Adrenal gland (tissue), 19 donors: ENCODE measurements around the gene NBPF9. TPM values are rescaled to one million over a fixed set of nuclear protein-coding genes. Genes with fewer than 3 reads are reported as not detected.
A peak's percentile ranks its signal among the peaks of the same experiment; 100 is the strongest.
"Not testable (repeated sequence)": the region's sequence is repeated elsewhere in the genome, so short reads cannot be mapped to it uniquely, and the experiment has no call there.

ENCODE experiments used
- DNase-seq, 7 donors: peaks; one replicate each; pipeline ENCODE4 v3.0.0-alpha.2; 2019 to 2020
- H3K27ac ChIP-seq, 5 donors: fragments of 200-600 bp; sonication (generic) in 4 of 5; 1 replicate in 3 of 5; 2 replicates in 2 of 5; pipeline versions ENCODE4 v1.5.1 to v1.8.0; 2016 to 2020; ENCODE audit warnings: mild to moderate bottlenecking in 1 of 5
- H3K27me3 ChIP-seq: fragments of 200-600 bp; 2 replicates; pipeline ENCODE4 v1.8.0; 2021
- H3K36me3 ChIP-seq, 2 donors: fragments of 200-600 bp; replicated peaks in 1 of 2; 1 replicate in 1 of 2; 2 replicates in 1 of 2; pipeline versions ENCODE4 v1.5.1 to v1.8.0; 2018 to 2022
- H3K4me1 ChIP-seq, 2 donors: fragments of 200-600 bp; replicated peaks in 1 of 2; 1 replicate in 1 of 2; 2 replicates in 1 of 2; pipeline versions ENCODE4 v1.5.1 to v1.8.0; 2018 to 2021
- H3K4me3 ChIP-seq, 4 donors: fragments of 200-600 bp; sonication (generic) in 3 of 4; one replicate each; pipeline ENCODE4 v1.5.1; 2016 to 2018
- H3K9me3 ChIP-seq, 3 donors: fragments of 200-600 bp; sonication (generic) in 1 of 3; replicated peaks in 1 of 3; 1 replicate in 2 of 3; 2 replicates in 1 of 3; pipeline versions ENCODE4 v1.5.1 to v1.8.0; 2016 to 2021
- POLR2A ChIP-seq, 2 donors: fragments of 450-650 bp; IDR thresholded peaks; one replicate each; pipeline ENCODE4 v1.6.1; 2017; ENCODE audit warnings: antibody characterized with exemption in 2 of 2, mild to moderate bottlenecking in 2 of 2, moderate library complexity in 1 of 2
- WGBS, 4 donors: extraction: QIAGEN DNeasy Blood & Tissue Kit in 2 of 4; methylation state at CpG; one replicate each; pipeline versions ENCODE4 v1.1.5 to v1.1.7; 2013 to 2017; 5-methylcytosine and 5-hydroxymethylcytosine counted together
- intact Hi-C, 2 donors: fragments of 100-400 bp; cut with DNase I; formaldehyde crosslinking; loops; one replicate each; pipeline versions ENCODE4 v1.14.1 to v1.15.0; 2022 to 2023
- long read RNA-seq, 10 donors: library from polyadenylated mRNA in 3 of 10; unstranded in 2 of 10; stranded (forward) in 1 of 10; transcript quantifications; one replicate each; pipeline ENCODE4 v2.0.0 and lab custom pipeline, GENCODE V29; 2021 to 2026
- polyA plus RNA-seq, 3 donors: library from polyadenylated mRNA; stranded (reverse); fragments of 200-250 nt in 2 of 3; fragments of 350-450 nt in 1 of 3; fragmentation: Illumina TruSeq in 1 of 3; extraction: RNeasy Lipid Tissue Mini Kit (QIAGEN cat#74804) in 1 of 3; gene quantifications; one replicate each; pipeline ENCODE4 v1.2.3, GENCODE V29; 2013 to 2014
- total RNA-seq, 9 donors: library from RNA; depleted of rRNA in 4 of 9; stranded (reverse); fragments of >200 nt in 4 of 9; fragments of 120-200 nt in 1 of 9; fragmentation: NEBNext Ultra II Directional in 1 of 9; extraction: Animal tissue kit (Norgen Biotek cat#: 25700) in 1 of 9; gene quantifications; one replicate each; pipeline versions ENCODE4 v1.1.0 to v1.2.4, GENCODE V29; 2013 to 2023
- donor health status: healthy with polysubstance abuse.
- donor health status: Bipolar disorder and iron deficiency.
- donor health status: DM: yes; HTN: yes; CAD: no.
- donor health status: DM: no; HTN: no; CAD: no.
- donor health status: DM: no; HTN: no; CAD: no.
- donor health status: DM: yes; HTN: yes; CAD: no.

The NBPF9 gene
- total RNA-seq, result 10 to 100 TPM in 7 of 9 donors, 1 to 10 TPM in 2; 6.6 to 17.4 (median 12.4) TPM
- polyA plus RNA-seq, result 10 to 100 TPM in 2 of 3 donors, 1 to 10 TPM in 1; 8.6 to 11.9 (median 11.1) TPM
- long read RNA-seq, donor 1, result 0 reads
- long read RNA-seq, donor 2, result 0 reads
- long read RNA-seq, donor 3, result 0 reads
- long read RNA-seq, donor 4, partial matches to known transcripts, result 0 of 2 reads
- long read RNA-seq, donor 4, other reads (novel, unspliced or antisense), result 2 of 2 reads
- long read RNA-seq, donor 5, partial matches to known transcripts, result 1 of 13 reads
- long read RNA-seq, donor 5, other reads (novel, unspliced or antisense), result 12 of 13 reads
- long read RNA-seq, donor 6, partial matches to known transcripts, result 1 of 4 reads
- long read RNA-seq, donor 6, other reads (novel, unspliced or antisense), result 3 of 4 reads
- long read RNA-seq, donor 7, result 0 reads
- long read RNA-seq, donor 8, result 0 reads
- long read RNA-seq, donor 9, result 0 reads
- long read RNA-seq, donor 10, result 0 reads

DNA sequence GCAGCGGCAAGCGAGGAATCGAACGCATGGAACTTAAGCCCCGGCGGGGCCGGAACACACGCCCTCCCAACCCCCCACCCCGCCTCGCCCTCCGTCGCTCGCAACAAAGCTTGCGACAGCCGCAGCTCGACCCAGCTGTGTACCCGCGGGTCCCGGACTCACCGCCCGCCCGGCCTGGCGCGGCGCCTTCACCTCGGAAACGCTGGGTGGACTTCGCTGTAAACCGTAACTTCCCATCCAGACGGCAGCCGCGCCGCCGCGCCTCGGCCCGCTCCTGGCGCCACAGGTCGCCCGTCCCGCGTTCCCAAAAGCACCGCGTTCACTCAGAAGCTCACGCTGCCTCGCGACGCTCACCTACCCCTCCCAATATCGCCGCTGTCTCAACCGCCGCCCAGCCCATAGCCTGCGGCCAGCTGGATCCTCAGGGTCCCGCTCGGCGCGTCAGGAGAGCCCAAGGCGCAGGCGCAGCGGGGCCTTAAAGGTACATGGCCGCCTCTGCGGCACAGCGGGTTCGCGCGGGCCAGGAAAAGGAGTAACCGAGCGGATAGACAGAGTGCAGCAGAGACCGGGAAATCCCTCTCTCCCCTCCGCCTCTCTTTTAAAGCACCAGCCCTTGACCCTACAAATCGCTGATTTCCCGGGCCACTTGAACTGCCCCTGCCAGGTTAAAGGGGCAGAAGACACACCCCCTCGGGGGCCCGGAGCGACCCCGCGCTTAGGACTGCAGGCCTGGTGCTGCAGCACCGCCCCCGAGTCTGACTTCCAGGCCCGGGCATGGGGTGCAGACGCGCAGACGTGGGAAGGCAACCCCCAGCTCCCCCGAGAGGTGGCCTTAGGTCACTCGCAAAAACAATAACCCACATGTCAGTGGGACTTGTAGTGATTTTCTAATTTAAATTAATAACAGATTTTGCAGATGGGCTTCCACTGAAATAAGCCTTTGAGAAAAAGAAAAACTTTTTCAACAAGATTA, at the start of gene NBPF9:
NBPF9 (minus strand) TSS at position 443 of the 973 bp plus-strand sequence. CDS start 21,412 bp downstream, outside the sequence.
- peak in 1 of 2 donors; percentile 68 for TF ChIP-seq POLR2A (IDR thresholded peaks at IDR 0.05)
- H3K4me1 ChIP-seq, intact Hi-C loops, H3K9me3 ChIP-seq, H3K27me3 ChIP-seq, H3K36me3 ChIP-seq: not testable (repeated sequence)
- H3K27ac ChIP-seq, result peak within 1 kb of the TSS in 3 of 5 donors; percentile 60 to 76 (median 66)
- DNase-seq, result peak; percentile 40 to 73 (median 66)
- peak within 1 kb of the TSS in 2 of 4 donors; percentile 37 to 41 for H3K4me3 ChIP-seq
- WGBS, 4 donors, result 0 to 1% methylated on average over 26 to 36 of the region's 85 CpGs; no CpG with 5 or more reads in 2 of the 4 donors

- intact Hi-C loops, H3K4me1 ChIP-seq, H3K4me3 ChIP-seq, DNase-seq, H3K27ac ChIP-seq, H3K36me3 ChIP-seq, H3K9me3 ChIP-seq, H3K27me3 ChIP-seq: not testable (repeated sequence)
- WGBS, 4 donors, result 72 to 77% (median 74%) methylated on average over 2 to 4 of the region's 4 CpGs
These were observed 46.6 kb upstream of the NBPF9 start for GRCh38 chr1:149149909-149150308.

DNA sequence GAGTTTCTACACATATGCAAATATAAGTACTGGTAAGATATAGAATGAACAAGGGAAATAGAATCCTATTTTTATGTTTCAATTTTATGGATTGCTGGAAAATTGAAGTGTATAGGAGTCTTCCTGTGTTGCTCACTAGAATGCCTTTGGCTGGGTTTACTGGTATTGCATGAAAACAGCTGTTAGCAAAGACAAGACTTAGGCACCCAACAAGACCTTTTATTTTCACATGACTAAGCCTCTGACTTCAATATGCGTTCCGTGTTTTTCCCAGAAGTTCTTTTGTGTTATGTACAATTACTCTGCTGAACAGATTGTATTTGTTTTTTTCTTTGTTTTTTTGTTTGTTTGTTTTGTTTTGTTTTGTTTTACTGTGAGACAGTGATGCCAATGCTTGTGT, 34.2 kb upstream of the NBPF9 start:
- H3K36me3 ChIP-seq, intact Hi-C loops, H3K9me3 ChIP-seq, H3K27me3 ChIP-seq, H3K4me1 ChIP-seq, H3K4me3 ChIP-seq, H3K27ac ChIP-seq, DNase-seq: not testable (repeated sequence)
- 69 to 79% (median 73%) methylated on average over 2 of the region's 2 CpGs for WGBS, 4 donors

DNA sequence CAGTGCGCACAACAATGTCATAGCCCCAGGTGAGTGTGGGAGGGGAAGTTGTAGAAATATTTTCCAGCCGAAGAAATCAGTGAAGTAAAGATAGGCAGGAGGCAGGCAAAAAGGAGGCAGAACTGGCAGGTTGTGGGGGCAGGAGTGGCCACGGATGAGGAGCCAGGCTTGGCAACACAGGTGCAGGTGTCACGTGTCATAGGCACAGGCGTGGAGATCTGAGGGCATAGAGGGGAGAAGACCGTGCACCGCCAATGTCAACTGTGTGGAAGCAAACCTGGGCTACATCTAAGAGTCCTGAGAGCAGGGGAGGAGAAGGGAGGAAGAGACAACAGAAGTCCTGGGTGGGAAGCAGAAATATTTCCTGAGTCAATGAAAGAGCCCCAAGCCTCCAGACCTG, 27.6 kb upstream of the NBPF9 start:
- H3K4me3 ChIP-seq, H3K27ac ChIP-seq, H3K9me3 ChIP-seq, DNase-seq, H3K36me3 ChIP-seq, H3K27me3 ChIP-seq, H3K4me1 ChIP-seq, intact Hi-C loops: not testable (repeated sequence)
- 88 to 100% (median 94%) methylated on average over 2 to 7 of the region's 7 CpGs for WGBS, 4 donors

- intact Hi-C loops, H3K4me3 ChIP-seq, H3K27me3 ChIP-seq, H3K36me3 ChIP-seq, H3K4me1 ChIP-seq, DNase-seq, H3K9me3 ChIP-seq, H3K27ac ChIP-seq: not testable (repeated sequence)
- WGBS, 4 donors, result no CpG with 5 or more reads among the region's 17 CpGs
These were observed 25.9 kb upstream of the NBPF9 start for GRCh38 chr1:149129245-149129644.

DNA sequence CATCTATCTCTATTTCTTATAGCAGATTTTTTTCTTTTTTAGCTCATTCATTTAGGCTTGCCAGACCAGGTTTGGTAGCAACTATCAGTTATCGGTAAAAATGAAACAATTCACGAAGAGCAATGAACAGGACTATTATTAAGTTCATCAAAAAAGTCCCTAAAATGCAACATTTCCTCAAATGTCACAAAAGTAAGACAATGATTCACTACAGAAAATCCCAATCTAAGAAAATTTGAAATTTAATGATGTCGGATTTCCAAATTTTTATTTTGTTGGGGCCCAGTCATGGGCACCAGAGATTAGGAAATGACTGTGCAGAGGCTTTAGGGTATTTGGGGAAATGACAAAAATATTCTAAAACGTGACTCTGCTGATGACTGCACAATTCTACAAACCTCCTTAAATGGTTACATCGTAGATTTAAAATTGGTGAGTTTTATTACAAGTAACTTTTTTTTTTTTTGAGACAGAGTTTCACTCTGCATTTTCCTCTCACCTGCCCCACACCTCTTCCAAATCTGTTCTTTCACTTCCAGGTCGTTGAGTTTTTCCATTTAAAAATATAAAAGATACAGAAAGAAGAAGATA, 23.3 kb upstream of the NBPF9 start:
- 65 to 76% (median 70%) methylated on average over 5 to 6 of the region's 6 CpGs for WGBS, 4 donors
- H3K9me3 ChIP-seq, H3K27me3 ChIP-seq, DNase-seq, H3K4me1 ChIP-seq, H3K4me3 ChIP-seq, intact Hi-C loops, H3K36me3 ChIP-seq, H3K27ac ChIP-seq: not testable (repeated sequence)
